A549 (cell line): Measurements from ENCODE around the gene SHANK2. TPM values are rescaled to one million over a fixed set of nuclear protein-coding genes. Genes with fewer than 3 reads are reported as not detected.
"Not testable (repeated sequence)": the region's sequence is repeated elsewhere in the genome, so short reads cannot be mapped to it uniquely, and the experiment has no call there.

Experiments used
- ATAC-seq, 2 experiments: fragments of 200-7000 bp in 1 of 2; fragments of >200 bp in 1 of 2; cut with Nextera tagmentation in 1 of 2; cut with Tn5 transposase in 1 of 2; 3 replicates each; pipeline versions ENCODE4 v1.8.0 to v1.9.1; 2018 to 2020; ENCODE audit warnings: mild to moderate bottlenecking in 1 of 2, moderate library complexity in 1 of 2
- CTCF ChIA-PET: fragments of 300-600 bp; sonication (Branson Sonifier 250); formaldehyde crosslinking; extraction: SDS; loops from one replicate; lab custom pipeline; 2021; ENCODE audit warnings: antibody characterized with exemption, inconsistent platforms; lab: Yijun Ruan, JAX
- POLR2A ChIA-PET: fragments of 350-600 bp; formaldehyde crosslinking; extraction: SDS; loops from one replicate; lab custom pipeline; 2021; ENCODE audit warnings: antibody characterized with exemption, inconsistent platforms; lab: Yijun Ruan, JAX
- DNase-seq, 2 experiments: peaks; one replicate each; pipeline versions ENCODE4 v3.0.0 to v3.0.0-alpha.2; 2011 to 2016; ENCODE audit warnings: low read depth in 1 of 2, low spot score in 1 of 2
- FAIRE-seq: peaks from 2 replicates; lab custom pipeline; 2011; peaks lifted over from hg19 to GRCh38; lab: Jason Lieb, UNC
- H3K27ac ChIP-seq, 2 experiments: fragments of >200 bp; sonication (Bioruptor Twin); formaldehyde crosslinking; 3 replicates each; pipeline ENCODE4 v1.5.1; 2016 to 2017
- H3K4me1 ChIP-seq: fragments of >200 bp; sonication (Bioruptor Twin); formaldehyde crosslinking; 3 replicates; pipeline ENCODE4 v1.6.1; 2016
- H3K4me2 ChIP-seq: fragments of >200 bp; sonication (Bioruptor Twin); formaldehyde crosslinking; 3 replicates; pipeline ENCODE4 v1.6.1; 2016
- H3K4me3 ChIP-seq: fragments of >200 bp; sonication (Bioruptor Twin); formaldehyde crosslinking; 3 replicates; pipeline ENCODE4 v1.5.1; 2016
- H3K9me3 ChIP-seq: fragments of >200 bp; sonication (Bioruptor Twin); formaldehyde crosslinking; 3 replicates; pipeline ENCODE4 v1.6.1; 2016
- CHD2 ChIP-seq: fragments of 150-350 bp; IDR thresholded peaks from 2 replicates; pipeline ENCODE4 v1.6.1; 2014; ENCODE audit warnings: low read length; ENCODE audit not compliant: partially characterized antibody
- ESRRA ChIP-seq: fragments of 150-350 bp; IDR thresholded peaks from 2 replicates; pipeline ENCODE4 v1.6.1; 2014; ENCODE audit warnings: mild to moderate bottlenecking, low read length, borderline replicate concordance
- FOSL2 ChIP-seq, 2 experiments: fragments of 450-650 bp in 1 of 2; fragments of >200 bp in 1 of 2; sonication (Bioruptor Twin) in 1 of 2; formaldehyde crosslinking; IDR thresholded peaks; 2 replicates each; pipeline versions ENCODE4 v1.5.0 to v1.6.1; 2016 to 2020; ENCODE audit warnings: mild to moderate bottlenecking in 1 of 2, moderate library complexity in 1 of 2
- FOXS1 ChIP-seq: fragments of 250-450 bp; sonication (Bioruptor Pico); IDR thresholded peaks from 2 replicates; pipeline ENCODE4 v1.5.0; 2020; ENCODE audit warnings: mild to moderate bottlenecking, moderate library complexity
- GATA3 ChIP-seq: IDR thresholded peaks from 2 replicates; pipeline ENCODE4 v1.6.1; 2012; ENCODE audit warnings: borderline replicate concordance
- HES2 ChIP-seq: fragments of >200 bp; sonication (Bioruptor Twin); formaldehyde crosslinking; IDR thresholded peaks from 2 replicates; pipeline ENCODE4 v1.6.1; 2016
- HOXA7 ChIP-seq: fragments of 250-450 bp; sonication (Bioruptor Pico); IDR thresholded peaks from 2 replicates; pipeline ENCODE4 v1.5.0; 2020; ENCODE audit warnings: mild to moderate bottlenecking, moderate library complexity
- HOXB13 ChIP-seq: fragments of 250-450 bp; sonication (Bioruptor Pico); IDR thresholded peaks from 2 replicates; pipeline ENCODE4 v1.5.0; 2020; ENCODE audit warnings: low read depth, mild to moderate bottlenecking, moderate library complexity
- MAFK ChIP-seq: fragments of 450-650 bp; IDR thresholded peaks from 2 replicates; pipeline ENCODE4 v1.6.1; 2014; ENCODE audit not compliant: partially characterized antibody
- NPAS2 ChIP-seq: fragments of 250-450 bp; sonication (Bioruptor Pico); IDR thresholded peaks from 2 replicates; pipeline ENCODE4 v1.8.0; 2022; ENCODE audit warnings: mild to moderate bottlenecking, moderate library complexity, borderline replicate concordance
- NR3C1 ChIP-seq: fragments of >200 bp; sonication (Bioruptor Twin); formaldehyde crosslinking; IDR thresholded peaks from 3 replicates; pipeline ENCODE4 v1.6.1; 2017
- POLR2AphosphoS2 ChIP-seq: conservative IDR thresholded peaks from 2 replicates; pipeline ENCODE4 v1.6.1; 2012; ENCODE audit warnings: low read length, improper control_type of control experiment, inconsistent platforms
- RARB ChIP-seq: fragments of 250-450 bp; sonication (Bioruptor Pico); IDR thresholded peaks from 2 replicates; pipeline ENCODE4 v1.8.0; 2021; ENCODE audit warnings: mild to moderate bottlenecking, moderate library complexity
- SREBF2 ChIP-seq: fragments of 450-650 bp; IDR thresholded peaks from 2 replicates; pipeline ENCODE4 v1.6.1; 2014; ENCODE audit warnings: mild to moderate bottlenecking, moderate library complexity
- TFCP2L1 ChIP-seq: fragments of 250-450 bp; sonication (Bioruptor Pico); IDR thresholded peaks from 2 replicates; pipeline ENCODE4 v1.5.0; 2021; ENCODE audit warnings: mild to moderate bottlenecking
- ZC3H11A ChIP-seq: fragments of 450-650 bp; IDR thresholded peaks from 2 replicates; pipeline ENCODE4 v1.6.1; 2014; ENCODE audit warnings: antibody characterized with exemption, mild to moderate bottlenecking
- ZSCAN20 ChIP-seq: fragments of 250-450 bp; sonication (Bioruptor Pico); IDR thresholded peaks from 2 replicates; pipeline ENCODE4 v1.8.0; 2022; ENCODE audit warnings: mild to moderate bottlenecking, moderate library complexity
- WGBS: methylation state at CpG from one replicate; pipeline ENCODE4 v1.1.6; 2017; ENCODE audit errors: missing lambda C conversion rate; 5-methylcytosine and 5-hydroxymethylcytosine counted together
- polyA plus RNA-seq, 4 experiments: library from polyadenylated mRNA; depleted of rRNA in 3 of 4; stranded (reverse); fragments of >200 nt; fragmentation: RNase III in 1 of 4; extraction: RNeasy Plus Mini Kit Qiagen cat#74134 plus additional on column Dnase treatment in 1 of 4; gene quantifications; 2 replicates in 3 of 4; 3 replicates in 1 of 4; pipeline ENCODE4 v1.2.3, GENCODE V29; 2011 to 2017
- TF ChIP-seq, protein P1 (sequence below): fragments of 250-450 bp; sonication (Bioruptor Pico); IDR thresholded peaks from 2 replicates; pipeline ENCODE4 v1.5.0; 2021; ENCODE audit warnings: mild to moderate bottlenecking, moderate library complexity, borderline replicate concordance
- TF ChIP-seq, protein P2 (sequence below): fragments of 200-600 bp; sonication (generic); IDR thresholded peaks from 2 replicates; pipeline ENCODE4 v1.6.1; 2016; ENCODE audit warnings: antibody characterized with exemption, mild to moderate bottlenecking, moderate library complexity

SHANK2 gene
- polyA plus RNA-seq, 2 of the 4 experiments (the other 2 are of a cell fraction): 5.3 to 7.6 TPM

- no peak overlapping the region for H3K4me2 ChIP-seq
- TF ChIP-seq ZC3H11A: no peak
- no peak for TF ChIP-seq HES2
- no peak for TF ChIP-seq FOXS1 (CRISPR knock-in tag)
- TF ChIP-seq FOSL2 (IDR thresholded peaks at IDR 0.05): no peak
- no peak for TF ChIP-seq FOSL2 (CRISPR knock-in tag; IDR thresholded peaks at IDR 0.05)
- no peak for TF ChIP-seq RARB (CRISPR knock-in tag)
- TF ChIP-seq HOXB13 (CRISPR knock-in tag): no peak
- TF ChIP-seq MAFK: no peak
- TF ChIP-seq TFCP2L1 (CRISPR knock-in tag): no peak
- no peak for TF ChIP-seq SREBF2
- TF ChIP-seq, protein P1, sequence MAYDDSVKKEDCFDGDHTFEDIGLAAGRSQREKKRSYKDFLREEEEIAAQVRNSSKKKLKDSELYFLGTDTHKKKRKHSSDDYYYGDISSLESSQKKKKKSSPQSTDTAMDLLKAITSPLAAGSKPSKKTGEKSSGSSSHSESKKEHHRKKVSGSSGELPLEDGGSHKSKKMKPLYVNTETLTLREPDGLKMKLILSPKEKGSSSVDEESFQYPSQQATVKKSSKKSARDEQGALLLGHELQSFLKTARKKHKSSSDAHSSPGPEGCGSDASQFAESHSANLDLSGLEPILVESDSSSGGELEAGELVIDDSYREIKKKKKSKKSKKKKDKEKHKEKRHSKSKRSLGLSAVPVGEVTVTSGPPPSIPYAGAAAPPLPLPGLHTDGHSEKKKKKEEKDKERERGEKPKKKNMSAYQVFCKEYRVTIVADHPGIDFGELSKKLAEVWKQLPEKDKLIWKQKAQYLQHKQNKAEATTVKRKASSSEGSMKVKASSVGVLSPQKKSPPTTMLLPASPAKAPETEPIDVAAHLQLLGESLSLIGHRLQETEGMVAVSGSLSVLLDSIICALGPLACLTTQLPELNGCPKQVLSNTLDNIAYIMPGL: no peak
- no peak for TF ChIP-seq NR3C1
- TF ChIP-seq ZSCAN20 (CRISPR knock-in tag): no peak
- TF ChIP-seq CHD2: no peak
- DNase-seq (no peak), FAIRE-seq (no peak), ATAC-seq (no peak)
- H3K4me1 ChIP-seq: peaks cover 7% of the 10 kb centered on the region; the same call in 2 of the 3 replicates
- H3K27ac ChIP-seq: no peak overlapping the region
- ChIA-PET CTCF (interaction anchor here (1.2 to 7.3 kb wide), 2 partner anchors 15 to 16 kb away, joined by 4 to 77 read pairs; partner anchors contain the start of gene SHANK2), POLR2A (no interaction called here)
- H3K9me3 ChIP-seq: no peaks in the 10 kb centered on the region
- WGBS: 89% methylated on average over 8 of the region's 8 CpGs
- H3K4me3 ChIP-seq: no peak overlapping the region
Observed at GRCh38 chr11:71235719-71236118, 16.7 kb downstream of the SHANK2 start.

DNA sequence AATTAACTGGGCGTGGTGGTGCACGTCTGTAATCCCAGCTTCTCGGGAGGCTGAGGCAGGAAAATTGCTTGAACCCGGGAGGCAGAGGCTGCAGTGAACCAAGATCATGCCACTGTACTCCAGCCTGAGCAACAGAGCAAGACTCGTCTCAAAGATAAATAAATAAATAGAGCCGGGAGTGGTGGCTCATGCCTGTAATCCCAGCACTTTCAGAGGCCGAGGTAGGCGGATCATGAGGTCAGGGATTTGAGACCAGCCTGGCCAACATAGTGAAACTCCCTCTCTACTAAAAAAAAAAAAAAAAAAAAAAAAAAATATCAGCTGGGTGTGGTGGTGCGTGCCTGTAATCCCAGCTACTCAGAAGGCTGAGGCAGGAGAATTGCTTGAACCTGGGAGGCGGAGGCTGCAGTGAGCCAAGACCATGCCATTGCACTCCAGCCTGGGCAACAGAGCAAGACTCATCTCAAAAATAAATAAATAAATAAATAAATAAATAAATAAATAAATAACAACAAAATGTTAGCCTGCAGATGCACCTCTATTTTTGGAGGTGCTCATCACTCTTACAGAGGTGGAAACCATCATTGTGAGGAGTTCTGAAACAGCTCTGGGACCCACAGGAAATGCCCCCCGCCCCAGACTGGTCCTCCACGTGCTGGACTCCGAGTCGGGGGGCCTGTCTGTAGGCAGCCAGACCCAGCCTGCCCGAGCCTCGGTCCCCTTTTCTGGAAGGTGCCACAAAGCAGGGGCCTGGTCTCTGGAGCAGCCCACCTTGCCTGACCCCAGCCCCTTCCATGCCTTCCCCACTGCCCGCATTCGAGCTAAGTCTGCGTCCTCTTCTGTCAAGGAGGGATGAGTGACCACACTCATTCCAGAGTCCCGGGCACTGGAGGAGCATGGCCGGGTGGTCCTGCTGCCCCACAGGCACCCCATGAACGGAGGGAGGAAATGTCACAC is 18.2 kb downstream of the SHANK2 start:
- H3K4me3 ChIP-seq, H3K27ac ChIP-seq, ATAC-seq, POLR2A ChIA-PET, H3K4me2 ChIP-seq, H3K9me3 ChIP-seq, H3K4me1 ChIP-seq, FAIRE-seq, DNase-seq: not testable (repeated sequence)
- TF ChIP-seq ZC3H11A: peak; percentile 87
- CTCF ChIA-PET: interaction anchor here (1.0 to 1.2 kb wide), 2 partner anchors 17 to 18 kb away, joined by 3 to 4 read pairs; partner anchors contain the start of gene SHANK2
- 88% methylated on average over 16 of the region's 22 CpGs for WGBS

GRCh38 chr11:71232364-71232763 is 20.0 kb downstream of the SHANK2 start:
- Histone ChIP-seq H3K4me1 (no peaks in the 10 kb centered on the region; the same call in 2 of the 3 replicates), H3K4me3 (no peak overlapping the region), H3K9me3 (peaks cover 13% of the 10 kb centered on the region), H3K4me2 (no peak overlapping the region), H3K27ac (no peak overlapping the region)
- no peak for ATAC-seq
- ChIA-PET POLR2A (no interaction called here), CTCF (interaction anchor here (0.6 kb wide), 1 partner anchor 102 kb away, joined by 7 read pairs; no protein-coding TSS in a partner anchor)
- no peak for FAIRE-seq
- 91% methylated on average over 3 of the region's 3 CpGs for WGBS
- TF ChIP-seq ESRRA: no peak
- DNase-seq: no peak

DNA sequence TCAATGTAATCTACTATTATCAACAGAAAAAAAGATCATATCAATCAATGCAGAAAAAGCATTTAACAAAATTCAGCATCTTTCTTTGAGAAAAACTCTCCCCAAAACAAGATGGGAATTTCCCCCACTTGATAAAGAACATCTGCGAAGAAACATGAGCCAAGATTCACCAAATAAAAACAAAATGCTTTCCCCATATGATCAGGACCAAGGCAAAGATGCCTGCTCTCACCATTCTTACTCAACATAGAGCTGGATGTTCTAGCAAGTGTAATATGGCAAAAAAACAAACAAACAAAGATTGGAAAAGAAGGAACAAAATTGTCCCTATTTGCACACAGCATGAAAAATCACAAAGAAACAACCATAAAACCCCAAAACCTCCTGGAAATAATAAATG is 23.4 kb downstream of the SHANK2 start:
- H3K4me1 ChIP-seq: no peaks in the 10 kb centered on the region
- 95% methylated on average over 1 of the region's 1 CpG for WGBS
- ChIA-PET POLR2A (no interaction called here), CTCF (interaction anchor here (1.7 kb wide), 1 partner anchor 10 kb away, joined by 4 read pairs; no protein-coding TSS in a partner anchor)
- H3K27ac ChIP-seq: no peak overlapping the region
- DNase-seq (no peak), FAIRE-seq (no peak), ATAC-seq (no peak)
- H3K4me2 ChIP-seq: no peak overlapping the region
- peaks cover 25% of the 10 kb centered on the region for H3K9me3 ChIP-seq
- no peak overlapping the region for H3K4me3 ChIP-seq
- no peak for TF ChIP-seq TFCP2L1 (CRISPR knock-in tag)
- TF ChIP-seq HOXA7 (CRISPR knock-in tag): no peak
- no peak for TF ChIP-seq NPAS2 (CRISPR knock-in tag)
- TF ChIP-seq, protein P2, sequence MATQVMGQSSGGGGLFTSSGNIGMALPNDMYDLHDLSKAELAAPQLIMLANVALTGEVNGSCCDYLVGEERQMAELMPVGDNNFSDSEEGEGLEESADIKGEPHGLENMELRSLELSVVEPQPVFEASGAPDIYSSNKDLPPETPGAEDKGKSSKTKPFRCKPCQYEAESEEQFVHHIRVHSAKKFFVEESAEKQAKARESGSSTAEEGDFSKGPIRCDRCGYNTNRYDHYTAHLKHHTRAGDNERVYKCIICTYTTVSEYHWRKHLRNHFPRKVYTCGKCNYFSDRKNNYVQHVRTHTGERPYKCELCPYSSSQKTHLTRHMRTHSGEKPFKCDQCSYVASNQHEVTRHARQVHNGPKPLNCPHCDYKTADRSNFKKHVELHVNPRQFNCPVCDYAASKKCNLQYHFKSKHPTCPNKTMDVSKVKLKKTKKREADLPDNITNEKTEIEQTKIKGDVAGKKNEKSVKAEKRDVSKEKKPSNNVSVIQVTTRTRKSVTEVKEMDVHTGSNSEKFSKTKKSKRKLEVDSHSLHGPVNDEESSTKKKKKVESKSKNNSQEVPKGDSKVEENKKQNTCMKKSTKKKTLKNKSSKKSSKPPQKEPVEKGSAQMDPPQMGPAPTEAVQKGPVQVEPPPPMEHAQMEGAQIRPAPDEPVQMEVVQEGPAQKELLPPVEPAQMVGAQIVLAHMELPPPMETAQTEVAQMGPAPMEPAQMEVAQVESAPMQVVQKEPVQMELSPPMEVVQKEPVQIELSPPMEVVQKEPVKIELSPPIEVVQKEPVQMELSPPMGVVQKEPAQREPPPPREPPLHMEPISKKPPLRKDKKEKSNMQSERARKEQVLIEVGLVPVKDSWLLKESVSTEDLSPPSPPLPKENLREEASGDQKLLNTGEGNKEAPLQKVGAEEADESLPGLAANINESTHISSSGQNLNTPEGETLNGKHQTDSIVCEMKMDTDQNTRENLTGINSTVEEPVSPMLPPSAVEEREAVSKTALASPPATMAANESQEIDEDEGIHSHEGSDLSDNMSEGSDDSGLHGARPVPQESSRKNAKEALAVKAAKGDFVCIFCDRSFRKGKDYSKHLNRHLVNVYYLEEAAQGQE: no peak
- TF ChIP-seq GATA3: no peak
- no peak for TF ChIP-seq POLR2AphosphoS2
- no peak for TF ChIP-seq NR3C1
- TF ChIP-seq CHD2: no peak
